GM12873 (cell line): ENCODE results near the gene LRRIQ1.

Experiments
- TF ChIP-seq, protein P1 (sequence below): IDR thresholded peaks from 2 replicates; pipeline ENCODE4 v1.5.1; 2012; ENCODE audit warnings: low read depth, mild to moderate bottlenecking, moderate library complexity, low read length, control low read depth; ENCODE audit not compliant: insufficient read depth; ENCODE audit errors: missing control alignments

The LRRIQ1 gene

DNA sequence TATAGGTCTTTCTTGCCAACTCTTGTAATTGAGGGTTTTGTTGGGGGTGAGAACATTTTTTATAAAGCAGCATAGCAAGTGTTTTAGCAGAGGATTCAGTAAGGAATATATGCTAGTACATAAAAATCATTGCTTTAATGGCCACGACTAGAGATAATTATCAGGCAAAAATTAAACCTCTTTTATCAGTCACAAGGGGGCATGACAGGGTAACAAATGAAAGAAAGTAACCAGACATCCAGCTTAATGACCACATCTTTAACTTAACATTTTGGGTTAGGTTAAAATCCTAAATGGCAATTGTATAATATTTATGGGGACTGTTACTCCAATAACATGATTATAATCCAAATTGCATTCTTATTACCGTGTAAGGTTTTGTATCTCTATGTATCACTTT, 119.6 kb downstream of the LRRIQ1 start:
- TF ChIP-seq, protein P1, sequence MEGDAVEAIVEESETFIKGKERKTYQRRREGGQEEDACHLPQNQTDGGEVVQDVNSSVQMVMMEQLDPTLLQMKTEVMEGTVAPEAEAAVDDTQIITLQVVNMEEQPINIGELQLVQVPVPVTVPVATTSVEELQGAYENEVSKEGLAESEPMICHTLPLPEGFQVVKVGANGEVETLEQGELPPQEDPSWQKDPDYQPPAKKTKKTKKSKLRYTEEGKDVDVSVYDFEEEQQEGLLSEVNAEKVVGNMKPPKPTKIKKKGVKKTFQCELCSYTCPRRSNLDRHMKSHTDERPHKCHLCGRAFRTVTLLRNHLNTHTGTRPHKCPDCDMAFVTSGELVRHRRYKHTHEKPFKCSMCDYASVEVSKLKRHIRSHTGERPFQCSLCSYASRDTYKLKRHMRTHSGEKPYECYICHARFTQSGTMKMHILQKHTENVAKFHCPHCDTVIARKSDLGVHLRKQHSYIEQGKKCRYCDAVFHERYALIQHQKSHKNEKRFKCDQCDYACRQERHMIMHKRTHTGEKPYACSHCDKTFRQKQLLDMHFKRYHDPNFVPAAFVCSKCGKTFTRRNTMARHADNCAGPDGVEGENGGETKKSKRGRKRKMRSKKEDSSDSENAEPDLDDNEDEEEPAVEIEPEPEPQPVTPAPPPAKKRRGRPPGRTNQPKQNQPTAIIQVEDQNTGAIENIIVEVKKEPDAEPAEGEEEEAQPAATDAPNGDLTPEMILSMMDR: no peak

GRCh38 chr12:85156569-85156968, 120.4 kb downstream of the LRRIQ1 start:
- TF ChIP-seq, protein P1: no peak

DNA sequence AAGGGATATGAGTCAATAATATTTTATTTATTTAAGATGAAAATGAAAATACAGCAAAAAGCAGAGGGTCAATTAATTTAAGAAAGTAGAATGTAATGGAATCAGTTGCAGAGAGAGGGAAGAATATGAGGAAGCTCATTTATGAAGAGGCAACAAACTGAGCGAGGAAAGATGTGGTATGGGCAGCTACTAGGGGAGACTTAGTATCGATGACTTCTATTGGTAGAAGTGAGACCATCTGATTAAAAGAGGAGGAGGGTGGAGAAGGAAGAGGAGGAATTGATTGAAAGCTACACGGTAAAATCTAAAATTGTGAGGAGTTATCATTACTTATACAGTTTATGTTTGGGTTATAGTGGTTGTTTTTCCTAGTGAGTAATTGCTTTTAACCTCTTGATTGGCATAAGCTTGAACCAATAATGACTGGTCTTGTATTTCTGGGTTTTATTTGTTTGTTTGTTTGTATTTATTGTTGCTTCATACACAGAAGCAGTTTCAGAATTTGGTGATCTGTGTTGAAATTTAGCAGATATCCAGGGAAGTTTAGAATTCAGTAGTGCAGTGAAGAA, 121.0 kb downstream of the LRRIQ1 start:
- TF ChIP-seq, protein P1: no peak

GRCh38 chr12:85163752-85164321, 127.7 kb downstream of the LRRIQ1 start:
- TF ChIP-seq, protein P1: no peak

DNA sequence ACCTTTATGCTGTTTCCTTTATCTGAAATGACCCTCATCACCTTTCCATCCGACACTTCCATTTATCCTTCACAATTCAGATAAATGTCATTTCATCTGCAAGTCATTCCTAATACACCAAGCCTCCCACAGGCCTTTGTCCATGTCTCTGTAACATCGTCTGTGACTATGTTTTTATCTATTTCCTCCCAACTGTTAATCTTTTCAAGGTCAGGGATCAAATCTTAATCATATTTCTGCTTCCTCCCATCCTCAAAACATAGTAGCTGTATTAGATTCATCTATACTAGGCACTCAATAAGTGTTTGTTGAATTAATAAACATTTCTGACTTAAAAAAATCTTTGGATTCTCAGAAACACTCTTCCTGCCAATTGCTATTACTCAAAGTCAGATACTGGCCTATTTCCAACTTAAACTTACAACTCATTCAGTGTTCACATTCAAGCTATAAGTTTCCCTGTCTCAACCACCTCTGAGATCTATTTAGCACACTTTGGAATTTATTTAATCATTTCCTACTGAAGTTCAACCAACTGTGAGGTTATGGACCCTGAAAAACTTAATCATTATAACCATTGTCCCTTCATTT, 143.6 kb downstream of the LRRIQ1 start:
- TF ChIP-seq, protein P1: no peak

GRCh38 chr12:85182699-85183098, 146.5 kb downstream of the LRRIQ1 start:
- TF ChIP-seq, protein P1: no peak

DNA sequence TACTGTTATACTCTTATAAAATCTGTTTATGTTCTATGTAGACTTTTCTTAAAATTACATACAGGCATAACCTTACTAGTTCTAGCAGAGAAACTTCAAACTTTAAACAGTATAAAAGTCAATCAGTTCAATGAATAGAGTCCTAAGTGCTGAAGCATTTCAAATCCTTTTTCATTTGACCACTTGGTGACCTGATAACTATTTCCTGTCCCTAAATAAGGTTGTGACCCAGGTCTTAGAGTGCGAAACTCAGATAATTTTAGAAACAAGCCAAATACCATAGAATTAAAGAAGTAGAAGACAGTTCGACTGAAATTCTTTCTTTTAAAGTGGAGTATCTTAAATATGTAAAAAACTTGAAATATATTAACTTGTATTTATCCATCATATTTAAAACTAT, 147.7 kb downstream of the LRRIQ1 start:
- TF ChIP-seq, protein P1: no peak
